ENCODE data around the gene SLC1A7. TPM values are rescaled to one million over a fixed set of nuclear protein-coding genes. Genes with fewer than 3 reads are reported as not detected.

SLC1A7 gene
- polyA plus RNA-seq, 1 experiment: 0.63 TPM

DNA sequence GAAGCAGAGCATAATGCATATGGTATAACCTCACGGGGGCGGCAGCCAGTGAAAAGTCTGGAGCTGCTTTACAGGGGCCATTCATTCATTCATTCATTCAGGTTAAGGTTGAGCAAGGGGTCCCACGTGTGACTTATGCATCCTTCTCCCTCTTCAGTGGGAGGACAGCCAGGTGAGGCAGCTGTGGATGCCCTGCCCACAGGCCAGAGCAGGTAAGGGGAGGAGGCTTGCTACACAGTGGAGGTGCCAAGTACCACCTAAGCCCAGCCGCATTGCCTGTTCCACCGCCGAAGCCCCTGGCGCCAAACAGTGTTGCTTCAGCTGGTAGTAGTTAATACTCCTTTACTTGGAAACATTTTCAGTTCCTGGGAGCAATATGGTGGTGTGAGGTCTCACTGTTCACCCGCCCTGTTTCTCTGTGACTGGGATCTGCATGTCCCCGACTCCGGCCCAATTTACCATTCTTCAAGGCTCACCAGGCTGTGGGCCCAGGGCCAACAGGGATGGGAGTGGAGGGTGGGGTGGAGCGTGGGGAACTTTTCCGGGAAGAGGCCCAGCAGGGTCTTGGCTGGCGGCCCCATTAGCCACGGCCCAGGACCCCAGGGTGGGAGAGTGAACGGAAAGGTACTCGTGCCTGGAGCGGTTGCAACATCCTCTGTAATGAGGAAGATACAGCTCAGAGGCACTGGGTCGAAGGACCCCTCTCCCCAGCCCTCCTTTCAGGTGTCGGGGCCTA, 81.1 kb downstream of the SLC1A7 start:
- CTCF ChIA-PET: interaction anchor here (0.9 to 1.7 kb wide), 6 partner anchors 10 to 217 kb away, joined by 3 to 6 read pairs (median 4); no protein-coding TSS in a partner anchor
- Histone ChIP-seq H3K4me3 (ENCODE audit: low read depth, low read length) (peak overlapping the region; percentile 78), H3K27me3 (ENCODE audit: control insufficient read depth, insufficient read depth, low read length) (no peaks in the 10 kb centered on the region), H3K36me3 (ENCODE audit: control insufficient read depth, insufficient read depth, low read length) (peaks cover 3% of the 10 kb centered on the region; the same call in 1 of the 2 replicates)
- no peak for DNase-seq (ENCODE audit: low read depth)
- TF ChIP-seq, protein P1, sequence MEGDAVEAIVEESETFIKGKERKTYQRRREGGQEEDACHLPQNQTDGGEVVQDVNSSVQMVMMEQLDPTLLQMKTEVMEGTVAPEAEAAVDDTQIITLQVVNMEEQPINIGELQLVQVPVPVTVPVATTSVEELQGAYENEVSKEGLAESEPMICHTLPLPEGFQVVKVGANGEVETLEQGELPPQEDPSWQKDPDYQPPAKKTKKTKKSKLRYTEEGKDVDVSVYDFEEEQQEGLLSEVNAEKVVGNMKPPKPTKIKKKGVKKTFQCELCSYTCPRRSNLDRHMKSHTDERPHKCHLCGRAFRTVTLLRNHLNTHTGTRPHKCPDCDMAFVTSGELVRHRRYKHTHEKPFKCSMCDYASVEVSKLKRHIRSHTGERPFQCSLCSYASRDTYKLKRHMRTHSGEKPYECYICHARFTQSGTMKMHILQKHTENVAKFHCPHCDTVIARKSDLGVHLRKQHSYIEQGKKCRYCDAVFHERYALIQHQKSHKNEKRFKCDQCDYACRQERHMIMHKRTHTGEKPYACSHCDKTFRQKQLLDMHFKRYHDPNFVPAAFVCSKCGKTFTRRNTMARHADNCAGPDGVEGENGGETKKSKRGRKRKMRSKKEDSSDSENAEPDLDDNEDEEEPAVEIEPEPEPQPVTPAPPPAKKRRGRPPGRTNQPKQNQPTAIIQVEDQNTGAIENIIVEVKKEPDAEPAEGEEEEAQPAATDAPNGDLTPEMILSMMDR (IDR thresholded peaks at IDR 0.05; ENCODE audit: insufficient read depth, low read depth, low read length): no peak
- POLR2A ChIA-PET: interaction anchor here (0.6 to 0.9 kb wide), 2 partner anchors 18 to 119 kb away, joined by 3 to 6 read pairs; no protein-coding TSS in a partner anchor

DNA sequence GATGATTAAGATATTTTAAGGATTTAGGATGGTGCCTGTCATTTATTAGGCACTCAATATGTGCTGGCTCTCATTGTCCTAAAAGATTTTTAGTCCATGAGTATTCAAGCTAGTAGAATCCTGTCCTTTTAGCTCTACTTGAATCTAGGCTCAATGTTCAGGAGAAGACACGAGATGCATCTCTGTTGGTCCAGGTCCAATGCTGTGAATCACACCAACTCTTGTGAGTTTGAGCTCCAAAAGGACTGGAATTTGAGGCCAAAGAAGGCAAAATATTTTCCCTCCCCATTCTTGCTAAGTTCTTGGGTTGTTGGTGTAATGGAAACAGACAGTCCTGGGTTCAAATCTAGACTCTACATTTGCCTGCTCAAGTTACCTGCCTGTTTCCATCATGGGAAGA, 81.9 kb downstream of the SLC1A7 start:
- POLR2A ChIA-PET: interaction anchor here (0.6 to 0.9 kb wide), 2 partner anchors 17 to 120 kb away, joined by 3 to 6 read pairs; no protein-coding TSS in a partner anchor
- CTCF ChIA-PET: interaction anchor here (0.9 to 1.7 kb wide), 6 partner anchors 9 to 218 kb away, joined by 3 to 6 read pairs (median 4); no protein-coding TSS in a partner anchor
- TF ChIP-seq, protein P1 (IDR thresholded peaks at IDR 0.05; ENCODE audit: insufficient read depth, low read depth, low read length): no peak
- Histone ChIP-seq H3K4me3 (ENCODE audit: low read depth, low read length) (no peak overlapping the region), H3K36me3 (ENCODE audit: control insufficient read depth, insufficient read depth, low read length) (peaks cover 3% of the 10 kb centered on the region; the same call in 1 of the 2 replicates), H3K27me3 (ENCODE audit: control insufficient read depth, insufficient read depth, low read length) (no peaks in the 10 kb centered on the region)
- DNase-seq (ENCODE audit: low read depth): peak; percentile 88

DNA sequence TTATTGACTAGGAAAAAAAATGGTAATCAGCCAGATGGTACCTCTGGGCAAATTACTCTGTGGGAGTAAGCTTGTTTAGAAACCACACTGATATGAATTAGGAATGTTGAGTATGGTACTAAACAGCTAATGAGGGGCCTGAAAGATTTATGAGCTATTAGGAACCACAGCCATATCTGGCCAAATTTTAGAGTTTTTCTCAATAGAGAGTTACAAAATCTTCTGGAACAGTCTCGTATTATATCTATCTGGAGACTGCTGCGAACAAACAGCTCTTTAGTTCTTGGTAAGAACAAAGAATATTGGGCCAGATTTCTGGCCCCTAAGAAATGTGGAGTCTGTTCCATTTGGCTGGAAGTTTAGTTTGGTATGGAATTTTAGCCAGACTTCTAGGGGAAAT, 85.3 kb downstream of the SLC1A7 start:
- TF ChIP-seq, protein P1 (IDR thresholded peaks at IDR 0.05; ENCODE audit: insufficient read depth, low read depth, low read length): no peak
- Histone ChIP-seq H3K36me3 (ENCODE audit: control insufficient read depth, insufficient read depth, low read length) (peaks cover 2% of the 10 kb centered on the region; the same call in 1 of the 2 replicates), H3K27me3 (ENCODE audit: control insufficient read depth, insufficient read depth, low read length) (no peaks in the 10 kb centered on the region), H3K4me3 (ENCODE audit: low read depth, low read length) (no peak overlapping the region)
- DNase-seq (ENCODE audit: low read depth): peak; percentile 60
- CTCF ChIA-PET: interaction anchor here (0.6 to 1.8 kb wide), 3 partner anchors 9 to 753 kb away, joined by 3 to 5 read pairs (median 4); no protein-coding TSS in a partner anchor
- POLR2A ChIA-PET: interaction anchor here (0.7 kb wide), 1 partner anchor 10 kb away, joined by 3 read pairs; no protein-coding TSS in a partner anchor

DNA sequence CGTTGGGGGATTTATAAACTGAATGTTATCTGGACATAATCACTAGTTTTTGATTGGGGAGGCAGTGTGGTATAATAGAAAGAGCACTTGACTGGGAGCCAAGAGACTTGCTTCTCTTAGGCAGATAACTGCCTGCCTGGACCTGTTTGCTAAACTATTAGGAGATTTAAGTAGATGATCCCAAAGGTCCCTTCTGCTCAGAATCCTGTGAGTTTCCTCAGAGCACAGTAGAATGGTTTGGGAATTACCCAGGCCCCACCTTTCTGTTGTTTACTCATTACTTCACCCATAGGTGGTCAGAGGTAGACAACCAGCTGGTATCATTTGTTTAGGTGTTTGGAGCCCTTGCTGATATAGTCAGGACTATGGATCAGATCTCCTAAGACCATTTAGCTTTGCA, 90.8 kb downstream of the SLC1A7 start:
- POLR2A ChIA-PET: no interaction called here
- Histone ChIP-seq H3K4me3 (ENCODE audit: low read depth, low read length) (no peak overlapping the region), H3K36me3 (ENCODE audit: control insufficient read depth, insufficient read depth, low read length) (peaks cover 4% of the 10 kb centered on the region; the same call in 1 of the 2 replicates), H3K27me3 (ENCODE audit: control insufficient read depth, insufficient read depth, low read length) (no peaks in the 10 kb centered on the region)
- DNase-seq (ENCODE audit: low read depth): no peak
- CTCF ChIA-PET: interaction anchor here (2.0 kb wide), 1 partner anchor 9 kb away, joined by 6 read pairs; no protein-coding TSS in a partner anchor
- TF ChIP-seq, protein P1 (IDR thresholded peaks at IDR 0.05; ENCODE audit: insufficient read depth, low read depth, low read length): no peak

DNA sequence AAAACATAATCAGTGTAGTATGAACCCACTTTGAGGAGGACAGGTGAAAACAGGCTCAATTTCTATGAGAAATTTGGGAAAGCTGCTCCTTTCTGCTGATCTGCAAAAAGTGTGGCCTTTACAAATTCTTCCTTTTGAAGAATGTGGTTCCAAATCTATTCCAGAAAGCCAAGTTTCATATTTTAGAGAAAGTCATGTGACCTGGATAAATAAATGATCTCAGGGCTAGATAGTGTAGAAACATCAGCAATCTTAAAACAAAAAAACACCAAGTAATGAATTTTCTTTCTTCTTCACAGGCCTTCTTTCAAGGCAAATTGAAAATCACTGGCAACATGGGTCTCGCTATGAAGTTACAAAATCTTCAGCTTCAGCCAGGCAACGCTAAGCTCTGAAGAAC, 92.1 kb downstream of the SLC1A7 start:
- Histone ChIP-seq H3K36me3 (ENCODE audit: control insufficient read depth, insufficient read depth, low read length) (peaks cover 4% of the 10 kb centered on the region; the same call in 1 of the 2 replicates), H3K4me3 (ENCODE audit: low read depth, low read length) (no peak overlapping the region), H3K27me3 (ENCODE audit: control insufficient read depth, insufficient read depth, low read length) (no peaks in the 10 kb centered on the region)
- POLR2A ChIA-PET: no interaction called here
- CTCF ChIA-PET: interaction anchor here (2.0 kb wide), 1 partner anchor 10 kb away, joined by 6 read pairs; no protein-coding TSS in a partner anchor
- TF ChIP-seq, protein P1 (IDR thresholded peaks at IDR 0.05; ENCODE audit: insufficient read depth, low read depth, low read length): no peak
- DNase-seq (ENCODE audit: low read depth): no peak

All from BJ (cell line).